GM10266 (cell line): ENCODE results near the gene CCL1.

Experiments used
- DNase-seq: peaks from one replicate; pipeline ENCODE4 v3.0.0; 2012; ENCODE audit errors: extremely low spot score
- TF ChIP-seq, protein P1 (sequence below): IDR thresholded peaks from 2 replicates; pipeline ENCODE4 v1.5.1; 2012; ENCODE audit warnings: mild to moderate bottlenecking, low read depth; ENCODE audit not compliant: control insufficient read depth, insufficient read depth; ENCODE audit errors: missing control alignments

Gene CCL1

DNA sequence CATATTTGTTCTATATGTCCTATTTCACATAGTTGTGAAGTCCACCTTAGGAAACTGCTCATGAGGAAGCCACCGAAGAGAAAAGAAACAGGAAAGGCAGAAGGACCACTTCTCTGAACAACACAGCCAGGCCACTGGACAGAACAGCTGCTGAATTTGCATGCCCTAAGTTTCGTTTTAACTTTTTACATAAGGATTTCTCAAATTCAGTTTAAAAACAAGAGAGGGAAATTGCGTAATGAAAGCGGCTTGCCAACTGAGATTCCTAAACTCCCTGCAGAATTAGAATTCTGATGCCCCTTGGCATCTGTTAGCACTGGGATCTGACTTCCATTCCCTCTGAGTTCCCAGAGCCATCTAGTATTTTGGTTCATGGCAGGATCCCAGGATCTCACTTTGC lies 48.8 kb downstream of the CCL1 start:
- DNase-seq = no peak
- TF ChIP-seq, protein P1, sequence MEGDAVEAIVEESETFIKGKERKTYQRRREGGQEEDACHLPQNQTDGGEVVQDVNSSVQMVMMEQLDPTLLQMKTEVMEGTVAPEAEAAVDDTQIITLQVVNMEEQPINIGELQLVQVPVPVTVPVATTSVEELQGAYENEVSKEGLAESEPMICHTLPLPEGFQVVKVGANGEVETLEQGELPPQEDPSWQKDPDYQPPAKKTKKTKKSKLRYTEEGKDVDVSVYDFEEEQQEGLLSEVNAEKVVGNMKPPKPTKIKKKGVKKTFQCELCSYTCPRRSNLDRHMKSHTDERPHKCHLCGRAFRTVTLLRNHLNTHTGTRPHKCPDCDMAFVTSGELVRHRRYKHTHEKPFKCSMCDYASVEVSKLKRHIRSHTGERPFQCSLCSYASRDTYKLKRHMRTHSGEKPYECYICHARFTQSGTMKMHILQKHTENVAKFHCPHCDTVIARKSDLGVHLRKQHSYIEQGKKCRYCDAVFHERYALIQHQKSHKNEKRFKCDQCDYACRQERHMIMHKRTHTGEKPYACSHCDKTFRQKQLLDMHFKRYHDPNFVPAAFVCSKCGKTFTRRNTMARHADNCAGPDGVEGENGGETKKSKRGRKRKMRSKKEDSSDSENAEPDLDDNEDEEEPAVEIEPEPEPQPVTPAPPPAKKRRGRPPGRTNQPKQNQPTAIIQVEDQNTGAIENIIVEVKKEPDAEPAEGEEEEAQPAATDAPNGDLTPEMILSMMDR = no peak

DNA sequence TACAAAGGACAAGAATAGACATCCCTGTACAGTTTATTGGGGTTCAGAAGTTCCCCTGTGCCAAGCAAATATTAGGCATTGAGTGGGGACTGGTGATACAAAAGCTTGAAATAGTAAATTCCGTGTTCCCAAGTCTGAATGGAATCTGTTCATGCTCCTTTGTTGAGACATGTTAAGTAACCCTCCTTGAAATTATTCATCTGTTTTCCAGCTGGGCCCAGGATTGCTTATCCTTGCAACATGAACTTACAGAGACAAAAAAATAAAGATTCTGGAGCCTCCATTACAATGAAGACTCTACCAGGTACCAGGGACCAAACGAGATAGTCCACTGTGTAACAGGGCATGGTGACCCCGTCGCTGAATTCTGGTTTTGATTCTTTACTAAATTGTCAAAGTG lies 49.9 kb downstream of the CCL1 start:
- TF ChIP-seq, protein P1 = no peak
- no peak for DNase-seq

DNA sequence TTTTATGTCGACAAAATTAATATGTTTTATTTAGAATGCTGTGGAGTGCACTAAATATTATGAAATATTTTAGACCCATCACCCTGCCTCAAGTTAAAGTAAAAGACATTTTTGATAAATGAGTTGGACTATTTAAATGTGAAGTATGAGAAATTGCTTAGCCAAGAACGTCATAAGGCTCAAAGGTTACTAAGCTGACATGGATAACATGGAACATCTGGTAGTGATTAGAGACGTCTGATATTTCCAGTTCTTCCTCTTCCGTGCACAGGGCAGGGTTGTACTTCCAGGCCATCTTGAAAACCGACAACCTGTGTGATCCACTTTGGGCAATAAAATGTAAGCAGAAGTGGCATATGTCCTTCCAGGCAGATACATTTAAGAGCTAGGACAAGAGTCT lies 51.0 kb downstream of the CCL1 start:
- TF ChIP-seq, protein P1 = no peak
- no peak for DNase-seq

DNA sequence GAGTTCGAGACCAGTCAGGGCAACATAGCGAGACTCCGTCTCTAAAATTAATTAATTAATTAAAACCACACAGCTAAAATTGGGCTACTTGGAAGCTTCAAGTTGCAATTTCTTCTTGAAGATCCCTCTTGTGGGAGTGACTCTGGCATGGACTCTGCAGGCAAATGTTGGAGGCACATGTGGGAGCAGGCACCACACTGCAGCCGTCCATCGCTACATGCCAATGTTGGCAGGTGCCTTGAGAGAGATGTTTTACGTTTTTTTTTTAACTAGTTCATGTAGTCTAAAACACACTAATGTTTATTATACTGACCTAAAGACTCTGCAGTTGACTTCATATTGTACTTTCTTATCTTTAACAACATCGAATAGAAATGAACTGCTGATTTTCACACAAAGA lies 51.7 kb downstream of the CCL1 start:
- DNase-seq = no peak
- TF ChIP-seq, protein P1 = no peak
